GM21717 (cell line): ENCODE data around the gene ST8SIA1.
"Not testable (repeated sequence)": the region's sequence is repeated elsewhere in the genome, so short reads cannot be mapped to it uniquely, and the experiment has no call there.

Experiments
- ATAC-seq: cut with Tn5 transposase; IDR thresholded peaks from one replicate; pipeline ENCODE4 v1.9.1; 2021; ENCODE audit warnings: mild to moderate bottlenecking, moderate library complexity; ENCODE audit not compliant: unreplicated experiment

The ST8SIA1 gene, protein sequence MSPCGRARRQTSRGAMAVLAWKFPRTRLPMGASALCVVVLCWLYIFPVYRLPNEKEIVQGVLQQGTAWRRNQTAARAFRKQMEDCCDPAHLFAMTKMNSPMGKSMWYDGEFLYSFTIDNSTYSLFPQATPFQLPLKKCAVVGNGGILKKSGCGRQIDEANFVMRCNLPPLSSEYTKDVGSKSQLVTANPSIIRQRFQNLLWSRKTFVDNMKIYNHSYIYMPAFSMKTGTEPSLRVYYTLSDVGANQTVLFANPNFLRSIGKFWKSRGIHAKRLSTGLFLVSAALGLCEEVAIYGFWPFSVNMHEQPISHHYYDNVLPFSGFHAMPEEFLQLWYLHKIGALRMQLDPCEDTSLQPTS

GRCh38 chr12:22334410-22335100, at the start of gene ST8SIA1:
Gene ST8SIA1, minus strand, starts transcription at chr12:22334707. Its CDS starts 475 bp downstream, at chr12:22334232.
- ATAC-seq, result no peak

DNA sequence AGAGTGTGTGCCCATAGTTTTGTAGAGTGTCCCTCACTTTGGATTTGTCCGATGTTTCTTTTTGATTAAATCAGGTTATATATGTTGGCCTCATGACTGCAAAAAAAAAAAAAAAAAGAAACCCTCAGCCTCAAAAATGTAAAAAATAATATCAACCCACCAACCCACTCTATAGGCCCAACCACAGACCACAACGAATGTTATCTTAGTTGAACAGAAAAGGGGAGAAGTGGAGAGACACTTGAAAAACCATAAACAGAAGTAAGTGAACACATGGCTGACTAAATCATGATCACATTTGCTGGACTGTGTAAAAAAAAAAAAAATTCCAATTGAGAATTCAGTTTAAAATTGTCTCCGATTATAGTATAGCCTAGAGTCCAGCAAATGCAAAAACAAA, 45.5 kb upstream of the ST8SIA1 start:
- no peak for ATAC-seq

DNA sequence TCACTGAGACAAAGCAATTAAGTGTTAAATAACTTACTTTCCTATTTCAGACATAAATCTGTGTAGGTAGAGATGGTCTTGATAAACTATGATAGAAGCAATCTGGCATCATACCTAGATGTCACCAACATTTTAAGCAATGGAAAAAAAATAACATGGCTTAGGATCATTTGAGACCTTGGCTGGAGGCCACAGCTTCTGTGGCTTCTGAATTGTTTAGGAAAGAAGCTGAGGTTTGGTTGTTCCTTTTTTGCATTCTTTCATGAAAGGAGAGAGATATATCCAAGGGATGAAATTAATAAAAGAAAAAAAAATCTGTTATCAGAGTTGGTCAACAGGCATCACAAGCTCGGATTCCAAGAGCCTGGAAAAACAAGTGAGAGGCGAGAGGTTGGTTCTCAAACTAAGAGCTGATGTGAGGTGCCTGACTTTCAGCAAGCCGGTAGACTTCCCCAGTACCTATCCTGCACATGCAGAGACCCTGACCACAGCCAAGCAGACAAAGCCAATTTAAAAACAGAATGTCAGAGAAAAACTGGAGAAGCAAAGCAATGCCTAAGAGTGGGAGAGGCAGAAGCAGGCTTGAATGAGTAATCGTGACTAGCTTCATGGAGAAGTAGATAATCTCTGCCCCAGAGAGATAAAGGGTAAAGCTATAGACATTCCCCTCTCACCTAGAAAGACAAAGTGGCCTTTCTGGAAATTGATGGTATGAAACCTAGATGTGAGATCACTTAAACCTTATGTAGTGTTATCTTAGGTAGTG, 43.4 kb upstream of the ST8SIA1 start:
- ATAC-seq, result no peak

DNA sequence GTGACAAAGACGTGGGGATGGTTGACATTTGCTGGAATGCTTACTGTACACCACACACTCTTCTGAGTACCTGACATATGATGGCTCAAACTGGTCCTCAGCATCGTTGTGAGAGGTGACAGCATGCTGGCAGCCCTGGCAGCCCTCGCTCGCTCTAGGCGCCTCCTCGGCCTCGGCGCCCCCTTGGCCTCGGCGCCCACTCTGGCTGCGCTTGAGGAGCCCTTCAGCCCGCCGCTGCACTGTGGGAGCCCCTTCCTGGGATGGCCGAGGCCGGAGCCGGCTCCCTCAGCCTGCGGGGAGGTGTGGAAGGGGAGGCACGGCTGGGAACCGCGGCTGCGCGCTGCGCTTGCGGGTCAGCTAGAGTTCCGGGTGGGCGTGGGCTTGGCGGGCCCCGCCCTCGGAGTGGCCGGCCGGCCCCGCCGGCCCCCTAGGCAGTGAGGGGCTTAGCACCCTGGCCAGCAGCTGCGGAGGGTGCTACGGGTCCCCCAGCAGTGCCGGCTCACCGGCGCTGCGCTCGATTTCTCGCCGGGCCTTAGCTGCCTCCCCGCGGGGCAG, 42.2 kb upstream of the ST8SIA1 start:
- ATAC-seq, result not testable (repeated sequence)

DNA sequence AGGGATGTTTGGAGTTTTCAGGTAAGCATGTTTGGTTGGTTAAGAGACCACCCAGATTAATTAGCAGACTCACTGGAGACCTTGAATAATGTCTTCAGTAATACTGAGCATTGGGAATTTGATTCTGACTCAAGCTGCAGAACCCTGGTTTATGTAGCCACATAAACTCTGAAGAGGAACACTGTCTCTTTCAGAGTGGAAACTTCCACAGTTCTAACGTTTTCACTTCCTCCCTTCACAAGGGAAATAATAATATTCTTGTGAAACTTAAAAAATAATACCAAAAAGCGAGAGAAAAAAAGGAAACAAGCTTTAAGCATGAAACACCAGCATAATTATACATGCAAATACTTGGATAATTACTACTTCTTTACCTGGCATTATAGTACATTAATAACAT, 40.0 kb upstream of the ST8SIA1 start:
- no peak for ATAC-seq

- ATAC-seq, result no peak
Observed at GRCh38 chr12:22372277-22372837, 37.9 kb upstream of the ST8SIA1 start.

- no peak for ATAC-seq
Observed at GRCh38 chr12:22366181-22366580, 31.7 kb upstream of the ST8SIA1 start.

DNA sequence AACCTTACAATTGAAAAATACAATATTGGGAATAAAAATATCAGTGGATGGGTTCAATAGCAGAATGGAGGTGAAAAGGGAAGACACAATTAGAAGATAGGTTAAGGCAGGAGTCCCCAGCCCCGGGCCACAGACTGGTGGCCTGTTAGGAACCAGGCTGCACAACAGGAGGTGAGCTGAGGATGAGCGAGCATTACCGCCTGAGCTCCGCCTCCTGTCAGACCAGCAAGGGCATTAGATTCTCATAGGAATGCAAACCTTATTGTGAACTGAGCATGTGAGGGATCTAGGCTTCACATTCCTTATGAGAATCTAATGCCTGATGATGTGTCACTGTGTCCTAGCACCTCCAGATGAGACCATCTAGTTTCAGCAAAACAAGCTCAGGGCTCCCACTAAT, 27.3 kb upstream of the ST8SIA1 start:
- ATAC-seq, result no peak

GRCh38 chr12:22360774-22361173, 26.3 kb upstream of the ST8SIA1 start:
- ATAC-seq, result no peak

- ATAC-seq, result no peak
Observed at GRCh38 chr12:22357531-22357930, 23.0 kb upstream of the ST8SIA1 start.

GRCh38 chr12:22356231-22356630, 21.7 kb upstream of the ST8SIA1 start:
- no peak for ATAC-seq

GRCh38 chr12:22355011-22355580, 20.6 kb upstream of the ST8SIA1 start:
- ATAC-seq, result no peak

GRCh38 chr12:22353615-22354325, 19.3 kb upstream of the ST8SIA1 start:
- ATAC-seq, result no peak

- no peak for ATAC-seq
Observed at GRCh38 chr12:22350886-22351285, 16.4 kb upstream of the ST8SIA1 start.

DNA sequence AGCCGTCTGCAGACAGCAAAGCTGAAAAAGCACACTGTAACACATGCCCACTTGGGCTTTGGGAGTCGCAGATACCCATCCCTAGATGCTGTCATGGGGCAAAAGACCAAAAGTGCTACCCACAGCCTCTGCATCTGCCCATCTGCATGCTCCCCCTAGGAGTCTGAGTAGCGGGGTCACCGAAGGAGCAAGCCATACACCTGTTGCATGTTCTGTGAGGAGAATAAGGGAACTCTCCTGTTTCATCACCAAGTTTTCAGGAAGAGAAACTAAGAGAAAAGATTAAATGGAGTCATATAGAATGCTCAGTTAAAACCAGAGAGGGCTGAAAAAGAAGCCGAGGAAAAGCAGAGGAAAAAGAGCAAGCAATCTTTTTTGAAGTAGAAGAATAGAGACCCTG, 13.7 kb upstream of the ST8SIA1 start:
- ATAC-seq, result no peak

- ATAC-seq, result no peak
Observed at GRCh38 chr12:22340143-22340542, 5.6 kb upstream of the ST8SIA1 start.

DNA sequence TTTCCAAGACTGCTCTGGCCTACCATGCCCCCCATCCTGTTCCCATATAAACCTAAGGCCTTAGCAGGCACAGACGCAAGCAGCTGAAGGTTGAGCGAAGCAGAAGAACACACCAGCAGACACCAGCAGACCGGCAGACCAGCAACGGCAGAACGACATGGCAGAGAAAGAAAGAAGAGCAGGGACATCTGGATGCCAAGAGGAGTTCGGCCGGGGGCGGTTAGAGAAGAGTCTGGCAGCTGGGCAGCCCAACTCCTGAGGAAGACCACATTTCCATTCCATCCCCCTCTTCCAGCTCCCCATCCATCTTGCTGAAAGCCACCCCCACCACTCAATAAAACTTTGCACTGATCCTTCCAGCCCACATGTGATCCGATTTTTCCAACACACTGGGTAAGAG, 5.2 kb upstream of the ST8SIA1 start:
- ATAC-seq, result no peak

DNA sequence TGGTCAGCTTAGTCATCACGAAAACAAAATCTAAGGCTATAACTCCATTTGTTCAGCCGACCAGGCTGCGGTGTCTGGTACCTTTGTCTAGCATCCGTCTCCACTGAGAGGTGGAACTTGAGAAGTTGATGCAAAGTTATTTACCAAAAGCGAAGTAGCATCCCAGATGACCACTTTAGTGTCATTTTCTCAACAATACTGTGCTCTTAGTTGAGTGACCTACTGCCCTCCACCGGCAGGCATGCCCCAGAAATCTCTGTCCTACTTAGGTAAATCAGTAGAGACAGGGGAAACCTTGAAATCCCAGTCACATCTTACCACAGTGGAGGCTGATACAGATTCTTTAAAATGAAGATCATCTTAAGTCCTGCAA, 1.3 kb upstream of the ST8SIA1 start:
- ATAC-seq, result no peak

DNA sequence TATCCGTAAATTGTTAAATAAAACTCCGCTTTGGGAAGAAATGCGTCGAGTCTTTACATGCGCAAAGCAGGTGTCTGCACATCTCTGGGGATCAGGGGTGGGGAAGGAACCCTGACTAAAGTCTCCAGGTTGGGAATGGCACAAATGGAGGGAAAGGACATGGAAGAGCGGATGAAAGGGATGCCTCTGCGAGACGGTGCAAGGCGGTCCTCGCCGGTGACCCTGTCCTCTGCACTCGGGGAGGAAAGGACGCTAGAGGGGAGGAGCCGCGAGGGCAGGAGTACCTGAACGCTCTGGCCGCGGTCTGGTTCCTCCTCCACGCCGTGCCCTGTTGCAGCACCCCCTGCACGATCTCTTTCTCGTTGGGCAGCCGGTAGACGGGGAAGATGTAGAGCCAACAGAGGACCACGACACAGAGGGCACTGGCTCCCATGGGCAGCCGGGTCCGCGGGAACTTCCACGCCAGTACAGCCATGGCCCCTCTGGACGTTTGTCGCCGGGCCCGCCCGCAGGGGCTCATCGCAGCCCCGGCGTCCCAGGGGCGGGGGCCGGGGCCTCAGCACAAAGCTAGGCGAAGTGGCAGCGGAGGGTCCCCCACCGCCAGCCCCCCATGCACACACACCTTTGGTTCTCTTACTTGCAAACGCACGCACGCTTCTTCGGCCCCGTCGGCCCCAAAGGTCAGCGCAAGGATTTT, 646 bp downstream of the ST8SIA1 start:
- ATAC-seq, result no peak
